T-helper 1 cell treated with Interleukin-12 subunit alpha and Interleukin-12 subunit beta and Interleukin-4 antibody, amounts not matched to agents 30 μg/mL and 1 μg/mL, for 36 hours (primary cell): Measurements from ENCODE around the gene SEPTIN12.

Source experiments
- H3K27ac Mint-ChIP-seq: one replicate; pipeline ENCODE4 v1.8.0; 2021; ENCODE audit warnings: mild to moderate bottlenecking, mixed read lengths
- H3K27me3 Mint-ChIP-seq: one replicate; pipeline ENCODE4 v1.8.0; 2021; ENCODE audit warnings: low read depth, mixed read lengths
- H3K36me3 Mint-ChIP-seq: one replicate; pipeline ENCODE4 v1.8.0; 2021; ENCODE audit warnings: low read depth, mixed read lengths
- H3K4me1 Mint-ChIP-seq: one replicate; pipeline ENCODE4 v1.8.0; 2021; ENCODE audit warnings: low read depth, mixed read lengths
- H3K4me3 Mint-ChIP-seq: one replicate; pipeline ENCODE4 v1.8.0; 2021; ENCODE audit warnings: mild to moderate bottlenecking, moderate library complexity, mixed read lengths
- H3K9me3 Mint-ChIP-seq: one replicate; pipeline ENCODE4 v1.8.0; 2021; ENCODE audit warnings: mixed read lengths

Gene SEPTIN12

GRCh38 chr16:4811773-4812172, 23.6 kb upstream of the SEPTIN12 start:
- peak overlapping the region; percentile 29 for H3K27ac Mint-ChIP-seq
- H3K36me3 Mint-ChIP-seq = peaks cover 40% of the 10 kb centered on the region
- no peak overlapping the region for H3K4me3 Mint-ChIP-seq
- peaks cover 2% of the 10 kb centered on the region for H3K4me1 Mint-ChIP-seq
- H3K27me3 Mint-ChIP-seq = no peaks in the 10 kb centered on the region
- H3K9me3 Mint-ChIP-seq = no peaks in the 10 kb centered on the region

DNA sequence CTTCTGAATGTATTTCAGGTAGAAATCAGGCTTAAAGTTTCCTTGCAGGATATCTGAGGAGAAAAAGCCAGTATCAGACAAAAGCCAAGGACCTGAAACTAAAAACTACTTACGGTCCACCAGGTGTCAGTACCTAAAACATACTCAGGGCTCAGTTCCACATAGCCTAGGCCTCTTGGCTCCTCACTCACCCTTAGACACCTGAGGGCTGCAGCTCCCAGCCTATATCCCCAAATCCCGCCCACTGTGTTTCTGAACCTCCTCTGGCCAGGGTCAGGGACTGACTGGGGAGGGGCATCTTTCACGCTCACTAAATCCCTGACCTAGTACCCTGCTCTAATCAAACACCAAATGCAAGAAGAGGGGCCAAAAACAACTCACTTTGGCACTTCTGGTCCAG, 23.1 kb upstream of the SEPTIN12 start:
- H3K36me3 Mint-ChIP-seq = peaks cover 36% of the 10 kb centered on the region
- H3K27ac Mint-ChIP-seq = no peak overlapping the region
- H3K4me3 Mint-ChIP-seq = no peak overlapping the region
- no peaks in the 10 kb centered on the region for H3K27me3 Mint-ChIP-seq
- no peaks in the 10 kb centered on the region for H3K9me3 Mint-ChIP-seq
- peaks cover 2% of the 10 kb centered on the region for H3K4me1 Mint-ChIP-seq

DNA sequence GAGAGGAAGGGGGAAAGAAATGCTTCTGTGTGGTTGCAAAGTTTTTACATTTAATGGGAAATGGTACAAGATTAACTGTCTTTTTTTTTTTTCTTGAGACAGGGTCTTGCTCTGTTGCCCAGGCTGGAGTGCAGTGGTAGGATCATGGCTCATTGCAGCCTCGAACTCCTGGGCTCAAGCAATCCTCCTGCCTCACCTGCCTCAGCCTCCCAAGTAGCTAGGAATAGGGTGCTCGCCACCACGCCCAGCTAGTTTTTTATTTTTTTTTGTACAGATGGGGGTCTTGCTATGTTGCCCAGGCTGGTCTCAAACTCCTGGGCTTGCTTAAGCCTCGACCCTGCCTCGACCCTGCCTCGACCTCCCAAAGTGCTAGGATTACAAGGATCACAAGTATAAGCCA, 18.1 kb upstream of the SEPTIN12 start:
- Mint-ChIP-seq H3K27ac (no peak overlapping the region), H3K36me3 (peaks cover 15% of the 10 kb centered on the region)

DNA sequence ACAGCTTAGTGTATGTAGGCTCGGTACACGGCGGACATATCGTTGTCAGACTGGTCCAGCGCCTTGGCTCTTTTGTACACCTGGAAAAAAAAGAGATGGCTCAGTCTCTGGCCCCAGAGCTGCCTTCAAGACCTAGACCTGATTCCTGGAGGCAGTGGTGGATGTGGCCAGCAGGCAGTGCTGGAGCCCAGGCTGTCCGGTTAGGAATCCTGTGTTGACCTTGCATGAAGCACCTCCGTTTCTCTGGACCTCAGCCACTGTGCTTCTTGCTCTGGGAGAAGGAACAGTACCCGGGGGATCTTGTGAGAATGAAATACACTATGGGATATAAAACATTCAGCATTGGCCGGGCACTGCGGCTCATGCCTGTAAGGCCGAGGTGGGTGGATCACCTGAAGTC, 17.1 kb upstream of the SEPTIN12 start:
- peaks cover 15% of the 10 kb centered on the region for H3K36me3 Mint-ChIP-seq
- no peak overlapping the region for H3K27ac Mint-ChIP-seq
- H3K4me3 Mint-ChIP-seq = no peak overlapping the region
- no peaks in the 10 kb centered on the region for H3K9me3 Mint-ChIP-seq
- peaks cover 9% of the 10 kb centered on the region for H3K4me1 Mint-ChIP-seq
- H3K27me3 Mint-ChIP-seq = no peaks in the 10 kb centered on the region

More for the DNA sequence above, 18.1 kb upstream of the SEPTIN12 start:
- H3K27me3 Mint-ChIP-seq = no peaks in the 10 kb centered on the region
- peaks cover 6% of the 10 kb centered on the region for H3K4me1 Mint-ChIP-seq
- no peaks in the 10 kb centered on the region for H3K9me3 Mint-ChIP-seq
- no peak overlapping the region for H3K4me3 Mint-ChIP-seq

- H3K4me3 Mint-ChIP-seq = peak overlapping the region; percentile 40
- H3K9me3 Mint-ChIP-seq = no peaks in the 10 kb centered on the region
- H3K27me3 Mint-ChIP-seq = no peaks in the 10 kb centered on the region
- H3K4me1 Mint-ChIP-seq = peaks cover 9% of the 10 kb centered on the region
- H3K27ac Mint-ChIP-seq = no peak overlapping the region
- H3K36me3 Mint-ChIP-seq = peaks cover 15% of the 10 kb centered on the region
Observed at GRCh38 chr16:4803898-4804762, 16.0 kb upstream of the SEPTIN12 start.

DNA sequence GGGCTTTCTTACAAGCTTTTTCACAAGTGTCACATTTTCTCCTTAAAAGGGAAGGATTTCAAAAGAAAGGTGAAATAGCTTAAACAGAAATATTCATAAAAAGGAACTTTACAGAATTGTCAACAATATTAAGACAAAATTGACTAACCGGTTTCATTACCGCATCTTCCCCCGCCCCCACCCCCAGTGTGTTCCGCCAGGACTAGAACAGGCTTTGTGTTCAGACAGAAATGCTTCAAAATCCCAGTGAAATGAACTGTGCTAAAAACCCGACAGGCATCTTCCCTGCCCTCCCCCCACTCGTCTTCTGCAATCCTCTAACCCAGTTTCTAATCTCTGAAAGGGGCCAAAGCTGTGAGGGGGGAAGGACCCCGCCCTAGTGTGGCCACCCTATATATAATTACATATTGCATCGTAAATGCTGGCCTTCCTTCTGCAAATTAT, 15.3 kb upstream of the SEPTIN12 start:
- peaks cover 13% of the 10 kb centered on the region for H3K36me3 Mint-ChIP-seq
- H3K27ac Mint-ChIP-seq = no peak overlapping the region

GRCh38 chr16:4802659-4803287, 14.6 kb upstream of the SEPTIN12 start:
- Mint-ChIP-seq H3K4me3 (peak overlapping the region; percentile 81), H3K27me3 (no peaks in the 10 kb centered on the region), H3K27ac (peak overlapping the region; percentile 52), H3K36me3 (peaks cover 13% of the 10 kb centered on the region), H3K9me3 (no peaks in the 10 kb centered on the region), H3K4me1 (peaks cover 9% of the 10 kb centered on the region)

More for the DNA sequence above, 15.3 kb upstream of the SEPTIN12 start:
- Mint-ChIP-seq H3K9me3 (no peaks in the 10 kb centered on the region), H3K4me3 (peak overlapping the region; percentile 81), H3K4me1 (peaks cover 9% of the 10 kb centered on the region), H3K27me3 (no peaks in the 10 kb centered on the region)

DNA sequence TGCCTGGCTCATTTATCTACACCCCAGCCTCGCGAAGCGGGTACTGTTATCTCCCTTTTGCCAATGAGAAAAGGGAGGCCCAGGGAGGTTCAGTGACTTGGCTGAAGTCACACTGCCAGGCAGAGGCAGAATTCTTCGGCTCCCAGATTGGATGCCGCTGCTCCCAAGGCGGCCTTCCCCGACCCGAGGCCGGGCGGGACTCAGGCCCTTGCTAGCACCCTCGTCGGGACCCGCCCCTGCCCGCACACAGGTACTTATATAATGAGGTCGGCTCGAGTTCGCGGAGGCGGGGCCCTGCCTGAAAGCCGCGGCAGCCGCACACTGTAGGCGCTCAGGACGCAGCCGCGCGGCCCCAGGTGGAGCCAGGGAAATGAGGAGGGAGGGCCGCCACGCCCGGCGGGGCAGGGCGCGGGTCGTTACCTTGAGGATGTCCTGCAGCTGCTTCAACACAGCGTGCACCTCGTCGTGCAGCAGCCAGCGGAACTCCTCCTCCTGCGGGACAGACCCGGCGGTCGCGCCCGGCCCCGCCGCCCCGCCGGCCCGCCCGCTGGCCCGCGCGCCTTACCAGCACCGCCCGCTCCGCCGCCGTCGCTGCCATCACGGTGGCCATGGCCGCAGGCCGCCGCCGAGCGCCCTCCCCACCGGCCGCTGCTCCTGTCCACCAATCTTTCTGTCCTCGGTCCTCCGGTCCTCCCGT, 14.0 kb upstream of the SEPTIN12 start, which contains the start of gene ROGDI:
Gene ROGDI, minus strand, starts transcription at position 672 of the 697 bp plus-strand sequence. Its CDS starts 62 bp downstream, at position 610.
- H3K4me1 Mint-ChIP-seq = peaks cover 9% of the 10 kb centered on the region
- H3K27ac Mint-ChIP-seq = peak within 1 kb of the TSS; percentile 72

DNA sequence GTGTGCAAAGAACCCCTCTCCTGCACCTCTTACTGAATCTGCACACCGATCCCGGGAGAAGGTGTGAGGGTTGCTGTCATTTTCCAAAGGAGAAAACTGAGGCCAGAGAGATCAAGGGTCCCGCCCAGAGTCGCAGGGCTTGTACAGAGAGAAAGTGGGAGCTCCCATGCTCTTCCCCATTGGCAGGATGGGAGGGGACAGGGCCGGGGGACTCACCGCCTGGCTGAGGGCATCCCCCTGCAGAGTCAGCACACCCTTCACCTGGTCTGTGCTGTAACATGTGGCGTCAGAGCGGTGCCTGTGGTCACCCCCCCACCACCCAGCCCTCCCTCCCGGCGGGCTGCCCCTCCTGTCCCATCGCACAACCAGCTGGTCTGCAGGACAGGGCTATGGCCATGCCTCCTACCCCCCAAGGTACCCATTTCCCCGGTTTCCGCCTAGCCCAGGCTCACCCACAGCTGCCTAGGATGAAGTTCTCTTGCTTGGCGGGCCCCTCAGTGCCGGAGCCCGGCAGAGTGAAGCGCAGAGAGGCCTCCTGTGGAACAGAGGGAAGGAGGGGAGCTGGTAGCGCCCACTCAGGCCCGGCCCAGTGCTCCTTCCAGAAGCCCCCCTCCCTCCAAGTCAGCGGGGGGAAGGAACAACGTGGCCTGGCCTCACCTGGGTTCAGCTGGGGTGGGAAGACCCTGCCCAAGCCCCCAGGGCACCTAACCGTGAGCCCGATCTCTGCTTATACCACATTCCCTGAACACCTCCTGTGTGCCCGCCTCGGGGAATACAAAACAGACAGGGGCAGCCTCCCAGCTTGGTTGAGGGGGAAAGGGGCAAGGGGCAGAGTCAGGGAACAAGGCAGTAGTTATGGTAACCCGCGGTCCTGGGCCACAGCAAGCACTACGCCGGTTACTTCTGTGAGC, 13.2 kb upstream of the SEPTIN12 start:
- H3K4me1 Mint-ChIP-seq = peaks cover 9% of the 10 kb centered on the region
- H3K4me3 Mint-ChIP-seq = peak overlapping the region; percentile 83
- H3K27ac Mint-ChIP-seq = no peak overlapping the region
- no peaks in the 10 kb centered on the region for H3K9me3 Mint-ChIP-seq
- peaks cover 6% of the 10 kb centered on the region for H3K36me3 Mint-ChIP-seq
- H3K27me3 Mint-ChIP-seq = no peaks in the 10 kb centered on the region

More for the DNA sequence above, 14.0 kb upstream of the SEPTIN12 start, which contains the start of gene ROGDI:
- Mint-ChIP-seq H3K36me3 (peaks cover 6% of the 10 kb centered on the region), H3K27me3 (no peaks in the 10 kb centered on the region), H3K9me3 (no peaks in the 10 kb centered on the region), H3K4me3 (peak within 1 kb of the TSS; percentile 83)

- Mint-ChIP-seq H3K4me3 (peak overlapping the region; percentile 69), H3K27me3 (no peaks in the 10 kb centered on the region), H3K9me3 (no peaks in the 10 kb centered on the region), H3K4me1 (peaks cover 9% of the 10 kb centered on the region), H3K27ac (peak overlapping the region; percentile 55), H3K36me3 (peaks cover 6% of the 10 kb centered on the region)
Observed at GRCh38 chr16:4800290-4801041, 12.3 kb upstream of the SEPTIN12 start.

DNA sequence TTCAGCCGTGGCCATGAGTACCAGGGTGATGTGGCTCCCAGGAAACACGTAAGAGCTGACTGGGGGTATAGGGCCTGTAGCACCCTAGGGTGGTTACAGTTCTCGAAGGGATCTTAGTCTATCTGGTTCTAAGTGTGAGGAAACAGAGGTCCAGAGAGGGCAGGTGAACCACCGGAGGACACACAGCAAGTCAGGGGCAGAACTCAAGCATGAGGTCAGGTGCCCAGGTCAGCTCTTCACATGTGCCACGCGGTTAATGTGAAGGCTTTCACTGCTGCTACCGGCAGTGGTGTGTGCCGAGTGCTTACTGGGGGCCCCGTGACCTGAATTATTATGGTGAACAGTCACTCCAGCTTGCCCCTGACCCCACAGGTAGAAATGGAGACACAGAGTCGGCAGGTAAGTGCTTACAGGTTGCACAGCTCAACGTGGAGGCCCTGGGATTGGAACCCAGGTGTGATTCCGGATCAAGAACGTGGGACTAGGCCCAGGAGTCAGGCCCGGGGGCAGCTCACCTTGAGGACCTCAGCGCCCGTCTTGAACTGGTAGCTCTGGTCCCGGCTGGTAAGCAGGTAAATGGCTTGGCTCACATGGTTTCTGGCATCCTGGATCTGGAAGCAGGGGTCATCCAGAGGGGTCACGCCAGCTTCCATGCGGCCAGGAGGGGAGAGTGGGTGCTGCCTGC, 11.2 kb upstream of the SEPTIN12 start:
- peaks cover 9% of the 10 kb centered on the region for H3K4me1 Mint-ChIP-seq
- H3K9me3 Mint-ChIP-seq = no peaks in the 10 kb centered on the region
- no peaks in the 10 kb centered on the region for H3K36me3 Mint-ChIP-seq
- H3K27ac Mint-ChIP-seq = no peak overlapping the region
- H3K4me3 Mint-ChIP-seq = no peak overlapping the region
- no peaks in the 10 kb centered on the region for H3K27me3 Mint-ChIP-seq

DNA sequence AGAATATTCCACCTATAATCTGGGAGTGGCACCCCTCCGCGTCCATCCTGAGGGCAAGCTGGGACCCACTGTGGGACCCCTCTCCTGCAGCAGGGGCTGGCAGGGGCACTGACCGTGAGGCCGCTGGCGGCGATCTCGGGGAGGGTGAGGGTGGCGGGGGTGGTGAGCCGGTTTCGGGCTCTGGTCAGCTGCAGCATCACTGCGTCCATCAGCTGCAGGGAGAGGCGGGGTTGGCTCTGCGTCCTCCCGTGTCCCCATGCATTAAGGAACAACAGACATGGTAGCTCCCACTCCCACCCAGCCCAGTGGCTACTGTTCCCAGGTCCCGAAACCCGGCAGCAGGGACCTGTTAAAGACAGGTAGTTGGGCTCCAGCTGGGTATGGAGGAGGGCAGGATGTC, 10.3 kb upstream of the SEPTIN12 start:
- Mint-ChIP-seq H3K4me1 (peaks cover 7% of the 10 kb centered on the region), H3K9me3 (no peaks in the 10 kb centered on the region), H3K4me3 (no peak overlapping the region), H3K27ac (no peak overlapping the region), H3K36me3 (no peaks in the 10 kb centered on the region), H3K27me3 (no peaks in the 10 kb centered on the region)

DNA sequence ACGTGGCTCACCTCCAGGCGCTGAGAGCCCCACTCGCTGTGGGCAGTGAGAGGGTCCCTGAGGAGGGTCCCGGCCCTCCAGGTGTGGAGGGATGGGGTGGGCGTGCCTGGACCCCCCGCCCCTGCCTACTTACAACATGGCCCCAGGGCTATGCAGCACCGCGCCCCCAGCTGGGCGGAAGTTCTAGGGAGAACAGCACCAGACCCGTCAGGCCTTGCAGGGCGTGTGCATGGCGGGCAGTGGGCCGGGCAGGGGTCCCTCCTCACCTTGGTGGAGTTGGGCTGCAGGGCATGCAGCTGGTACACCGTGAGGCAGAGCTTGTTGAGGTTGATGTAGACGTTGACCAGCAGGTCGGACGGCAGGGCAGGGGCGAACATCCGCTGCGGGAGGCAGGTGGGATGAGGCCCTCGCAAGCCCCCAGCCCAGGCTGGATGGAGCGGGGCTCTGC, 9.7 kb upstream of the SEPTIN12 start:
- Mint-ChIP-seq H3K27me3 (no peaks in the 10 kb centered on the region), H3K4me3 (no peak overlapping the region), H3K9me3 (no peaks in the 10 kb centered on the region), H3K36me3 (no peaks in the 10 kb centered on the region), H3K4me1 (peaks cover 3% of the 10 kb centered on the region), H3K27ac (no peak overlapping the region)
